Measurements from ENCODE around the gene RGS19. TPM values are rescaled to one million over a fixed set of nuclear protein-coding genes. Genes with fewer than 3 reads are reported as not detected.
"Not testable (repeated sequence)": the region's sequence is repeated elsewhere in the genome, so short reads cannot be mapped to it uniquely, and the experiment has no call there.

RGS19 gene
- total RNA-seq, 4 donors from 2014 or later, result 3.4 to 16.0 (median 10.5) TPM

DNA sequence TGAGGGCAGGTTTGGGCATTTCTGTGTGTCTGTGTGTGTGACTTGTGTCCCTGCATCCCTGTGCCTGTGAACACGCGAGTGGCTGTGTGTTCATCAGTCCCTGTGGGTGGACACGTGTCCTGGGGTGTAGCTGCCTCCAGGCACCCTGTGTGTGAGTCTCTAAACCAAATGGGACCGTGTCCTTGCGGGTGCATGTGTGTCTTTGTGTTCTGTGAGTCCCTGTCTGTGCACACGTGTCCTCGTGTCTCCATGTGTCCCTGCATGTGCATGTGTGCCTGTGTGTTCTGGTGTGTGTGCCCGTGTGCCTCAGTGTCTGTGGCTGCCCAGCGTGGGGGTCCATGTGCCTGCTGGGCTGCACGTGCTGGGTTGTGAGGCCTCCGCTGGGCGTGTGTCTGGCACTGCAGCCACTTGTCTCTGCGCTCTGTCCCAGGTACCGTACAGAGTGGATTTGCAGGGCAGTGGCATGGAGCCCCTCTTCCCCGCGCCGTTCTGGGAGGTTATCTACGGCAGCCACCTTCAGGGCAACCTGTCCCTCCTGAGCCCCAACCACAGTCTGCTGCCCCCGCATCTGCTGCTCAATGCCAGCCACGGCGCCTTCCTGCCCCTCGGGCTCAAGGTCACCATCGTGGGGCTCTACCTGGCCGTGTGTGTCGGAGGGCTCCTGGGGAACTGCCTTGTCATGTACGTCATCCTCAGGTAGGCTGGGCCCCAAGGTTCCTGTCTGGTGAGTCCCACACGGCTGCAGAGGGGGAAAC, 13.1 kb upstream of the RGS19 start:
- no peaks in the 10 kb centered on the region for H3K9me3 ChIP-seq
- no peaks in the 10 kb centered on the region for H3K36me3 ChIP-seq
- no peaks in the 10 kb centered on the region for H3K4me1 ChIP-seq
- H3K27ac ChIP-seq, result no peak overlapping the region
- ATAC-seq, result no peak
- TF ChIP-seq EP300 (IDR thresholded peaks at IDR 0.05) (no peak), POLR2AphosphoS5 (IDR thresholded peaks at IDR 0.05) (no peak), POLR2A (IDR thresholded peaks at IDR 0.05) (no peak), CTCF (IDR thresholded peaks at IDR 0.05) (no peak)
- no peak overlapping the region for H3K4me3 ChIP-seq
- 28% methylated on average over 6 of the region's 27 CpGs; no CpG with 5 or more reads in 1 of the 2 donors for WGBS, 2 donors (ENCODE audit: low coverage in 1 of 2)
- peaks cover 57% of the 10 kb centered on the region for H3K27me3 ChIP-seq

DNA sequence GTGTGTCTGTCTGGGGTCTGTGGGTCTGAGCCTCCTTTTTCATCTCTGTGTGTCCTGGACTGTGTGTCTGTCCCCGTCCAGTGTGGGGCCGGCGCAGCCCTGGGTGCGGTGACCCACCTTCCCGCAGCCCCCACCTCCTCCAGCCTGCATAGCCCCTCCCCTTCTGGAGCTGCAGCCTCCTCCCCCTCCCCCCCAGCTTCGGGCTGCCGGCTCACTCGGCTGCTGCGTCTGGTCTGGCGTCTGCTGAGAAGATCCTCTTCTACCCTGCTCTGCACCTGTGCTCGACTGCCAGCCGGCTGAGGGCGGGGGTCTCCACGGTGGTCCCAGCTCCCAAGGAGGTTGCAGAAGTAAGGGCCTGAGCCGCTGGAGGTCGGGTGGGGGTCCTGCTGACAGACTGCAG, 12.5 kb upstream of the RGS19 start:
- no peak for TF ChIP-seq CTCF (IDR thresholded peaks at IDR 0.05)
- no peak for TF ChIP-seq POLR2AphosphoS5 (IDR thresholded peaks at IDR 0.05)
- no peak for TF ChIP-seq POLR2A (IDR thresholded peaks at IDR 0.05)
- TF ChIP-seq EP300 (IDR thresholded peaks at IDR 0.05), result no peak
- Histone ChIP-seq H3K4me1 (no peaks in the 10 kb centered on the region), H3K4me3 (no peak overlapping the region), H3K36me3 (no peaks in the 10 kb centered on the region), H3K27ac (no peak overlapping the region), H3K27me3 (peaks cover 52% of the 10 kb centered on the region), H3K9me3 (peaks cover 0 to 1% (median 0%) of the 10 kb centered on the region in 3 donors)
- 20% methylated on average over 1 of the region's 16 CpGs; no CpG with 5 or more reads in 1 of the 2 donors for WGBS, 2 donors (ENCODE audit: low coverage in 1 of 2)
- no peak for ATAC-seq

GRCh38 chr20:64091340-64091739, 12.0 kb upstream of the RGS19 start:
- Histone ChIP-seq H3K27me3 (peaks cover 50% of the 10 kb centered on the region), H3K4me3 (no peak overlapping the region), H3K36me3 (no peaks in the 10 kb centered on the region), H3K27ac (no peak overlapping the region), H3K9me3 (peaks cover 0 to 3% (median 0%) of the 10 kb centered on the region in 3 donors), H3K4me1 (no peaks in the 10 kb centered on the region)
- TF ChIP-seq EP300 (IDR thresholded peaks at IDR 0.05) (no peak), POLR2A (IDR thresholded peaks at IDR 0.05) (no peak), CTCF (IDR thresholded peaks at IDR 0.05) (no peak), POLR2AphosphoS5 (IDR thresholded peaks at IDR 0.05) (no peak)
- no peak for ATAC-seq
- WGBS, 2 donors (ENCODE audit: low coverage in 1 of 2), result 50% methylated on average over 2 of the region's 19 CpGs; no CpG with 5 or more reads in 1 of the 2 donors

GRCh38 chr20:64090165-64090564, 10.8 kb upstream of the RGS19 start:
- no peak for ATAC-seq
- peaks cover 0 to 3% (median 0%) of the 10 kb centered on the region in 3 donors for H3K9me3 ChIP-seq
- H3K27ac ChIP-seq, result no peak overlapping the region
- peaks cover 49% of the 10 kb centered on the region for H3K27me3 ChIP-seq
- WGBS, 2 donors (ENCODE audit: low coverage in 1 of 2), result 0% methylated on average over 1 of the region's 10 CpGs; no CpG with 5 or more reads in 1 of the 2 donors
- no peak overlapping the region for H3K4me3 ChIP-seq
- no peaks in the 10 kb centered on the region for H3K4me1 ChIP-seq
- TF ChIP-seq POLR2AphosphoS5 (IDR thresholded peaks at IDR 0.05), result no peak
- no peak for TF ChIP-seq CTCF (IDR thresholded peaks at IDR 0.05)
- TF ChIP-seq EP300 (IDR thresholded peaks at IDR 0.05), result no peak
- no peak for TF ChIP-seq POLR2A (IDR thresholded peaks at IDR 0.05)
- no peaks in the 10 kb centered on the region for H3K36me3 ChIP-seq

- H3K36me3 ChIP-seq, ATAC-seq, H3K9me3 ChIP-seq, H3K4me3 ChIP-seq, H3K27ac ChIP-seq: not testable (repeated sequence)
- peaks cover 65% of the 10 kb centered on the region for H3K27me3 ChIP-seq
- peaks cover 0 to 15% (median 5%) of the 10 kb centered on the region in 3 donors for H3K4me1 ChIP-seq
Observed at GRCh38 chr20:64088586-64088985, 9.3 kb upstream of the RGS19 start.

- not testable (repeated sequence) for H3K36me3 ChIP-seq, ATAC-seq
- 100% methylated on average over 2 to 3 of the region's 36 CpGs for WGBS, 2 donors (ENCODE audit: low coverage in 1 of 2)
Observed at GRCh38 chr20:64087226-64087825, 8.0 kb upstream of the RGS19 start.

More at GRCh38 chr20:64087226-64087825, 8.0 kb upstream of the RGS19 start:
- H3K9me3 ChIP-seq, H3K4me3 ChIP-seq, H3K27ac ChIP-seq: not testable (repeated sequence)
- Histone ChIP-seq H3K4me1 (peaks cover 0 to 27% (median 10%) of the 10 kb centered on the region in 3 donors), H3K27me3 (peaks cover 68% of the 10 kb centered on the region)

Measured in gastroesophageal sphincter (tissue), 4 donors.